DMS153 (cell line): ENCODE results near the gene AFG1L.
"Not testable (repeated sequence)": the region's sequence is repeated elsewhere in the genome, so short reads cannot be mapped to it uniquely, and the experiment has no call there.

ENCODE experiments used
- DNase-seq: peaks from one replicate; lab custom pipeline; 2025; lab: John Stamatoyannopoulos, UW

The AFG1L gene

GRCh38 chr6:108557494-108558371, 262.9 kb downstream of the AFG1L start:
- no peak for DNase-seq

- peak; percentile 98 for DNase-seq
Observed at GRCh38 chr6:108558372-108559096, 263.7 kb downstream of the AFG1L start.

- DNase-seq: peak; percentile 69
Observed at GRCh38 chr6:108559097-108559883, 264.4 kb downstream of the AFG1L start.

- DNase-seq: peak; percentile 71
Observed at GRCh38 chr6:108559884-108560462, 265.1 kb downstream of the AFG1L start.

GRCh38 chr6:108560463-108561308, 265.8 kb downstream of the AFG1L start, which contains the start of gene FOXO3:
FOXO3 (plus strand) TSS chr6:108560917; CDS start chr6:108561209, 292 bp downstream.
- peak; percentile 88 for DNase-seq

GRCh38 chr6:108561309-108561647, 266.4 kb downstream of the AFG1L start:
- DNase-seq: not testable (repeated sequence)

GRCh38 chr6:108561742-108562502, 267.1 kb downstream of the AFG1L start:
- DNase-seq: no peak

- peak; percentile 79 for DNase-seq
Observed at GRCh38 chr6:108562503-108562993, 267.7 kb downstream of the AFG1L start.

GRCh38 chr6:108563292-108563691, 268.4 kb downstream of the AFG1L start:
- no peak for DNase-seq

- no peak for DNase-seq
Observed at GRCh38 chr6:108564178-108564577, 269.3 kb downstream of the AFG1L start.

GRCh38 chr6:108565091-108565766, 270.4 kb downstream of the AFG1L start:
- DNase-seq: no peak

- DNase-seq: no peak
Observed at GRCh38 chr6:108565893-108566292, 271.0 kb downstream of the AFG1L start.

GRCh38 chr6:108566406-108566805, 271.6 kb downstream of the AFG1L start:
- no peak for DNase-seq

- DNase-seq: no peak
Observed at GRCh38 chr6:108568101-108568500, 273.2 kb downstream of the AFG1L start.

GRCh38 chr6:108568551-108569305, 273.9 kb downstream of the AFG1L start:
- no peak for DNase-seq

GRCh38 chr6:108570517-108570916, 275.7 kb downstream of the AFG1L start:
- DNase-seq: no peak

GRCh38 chr6:108574457-108575141, 279.7 kb downstream of the AFG1L start:
- no peak for DNase-seq
